Measurements from ENCODE around the gene GTPBP3. TPM values are rescaled to one million over a fixed set of nuclear protein-coding genes. Genes with fewer than 3 reads are reported as not detected.

The GTPBP3 gene
- total RNA-seq, 1 donor from 2014 or later, result 48.4 TPM

DNA sequence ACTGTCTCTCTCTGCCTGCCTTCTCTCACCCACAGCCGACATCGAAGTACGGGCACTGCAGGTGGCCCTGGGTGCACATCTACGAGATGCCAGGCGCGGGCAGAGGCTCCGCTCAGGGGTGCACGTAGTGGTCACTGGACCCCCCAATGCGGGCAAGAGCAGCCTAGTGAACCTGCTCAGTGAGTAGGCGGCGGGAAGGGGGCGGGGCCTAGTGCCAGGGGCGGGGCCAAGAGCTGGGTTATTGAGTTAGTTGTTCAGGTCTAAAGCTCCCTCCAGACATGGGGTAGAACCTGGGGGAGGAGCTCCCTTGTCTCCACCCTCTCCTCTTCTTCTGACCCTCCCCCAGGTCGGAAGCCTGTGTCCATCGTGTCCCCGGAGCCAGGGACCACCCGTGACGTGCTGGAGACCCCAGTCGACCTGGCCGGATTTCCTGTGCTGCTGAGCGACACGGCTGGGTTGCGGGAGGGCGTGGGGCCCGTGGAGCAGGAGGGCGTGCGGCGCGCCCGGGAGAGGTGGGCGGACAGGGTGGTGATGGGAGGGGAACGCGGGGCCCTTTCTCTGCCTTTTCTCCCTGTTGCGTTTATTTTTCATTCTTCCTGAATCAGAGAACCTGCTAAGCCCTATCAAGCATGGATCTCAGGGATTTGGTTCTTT, 1.9 kb downstream of the GTPBP3 start:
- H3K36me3 ChIP-seq (ENCODE audit: control insufficient read depth, insufficient read depth, low read length), result peaks cover 8% of the 10 kb centered on the region
- FAIRE-seq (no peak), DNase-seq (ENCODE audit: low read depth) (no peak)
- no peak for TF ChIP-seq CTCF (IDR thresholded peaks at IDR 0.05; ENCODE audit: insufficient read depth, low read length, severe bottlenecking)
- no peaks in the 10 kb centered on the region for H3K27me3 ChIP-seq (ENCODE audit: control insufficient read depth, insufficient read depth, low read length)
- H3K4me3 ChIP-seq (ENCODE audit: low read depth, low read length), result no peak overlapping the region

GRCh38 chr19:17340302-17340870, 3.0 kb downstream of the GTPBP3 start:
- FAIRE-seq (no peak), DNase-seq (ENCODE audit: low read depth) (no peak)
- Histone ChIP-seq H3K4me3 (ENCODE audit: low read depth, low read length) (no peak overlapping the region), H3K27me3 (ENCODE audit: control insufficient read depth, insufficient read depth, low read length) (no peaks in the 10 kb centered on the region), H3K36me3 (ENCODE audit: control insufficient read depth, insufficient read depth, low read length) (peaks cover 8% of the 10 kb centered on the region)
- no peak for TF ChIP-seq CTCF (IDR thresholded peaks at IDR 0.05; ENCODE audit: insufficient read depth, low read length, severe bottlenecking)

- H3K27me3 ChIP-seq (ENCODE audit: control insufficient read depth, insufficient read depth, low read length), result no peaks in the 10 kb centered on the region
- no peak for DNase-seq (ENCODE audit: low read depth)
- peaks cover 8% of the 10 kb centered on the region for H3K36me3 ChIP-seq (ENCODE audit: control insufficient read depth, insufficient read depth, low read length)
- no peak for TF ChIP-seq CTCF (IDR thresholded peaks at IDR 0.05; ENCODE audit: insufficient read depth, low read length, severe bottlenecking)
- no peak overlapping the region for H3K4me3 ChIP-seq (ENCODE audit: low read depth, low read length)
- no peak for FAIRE-seq
Observed at GRCh38 chr19:17340871-17341357, 3.6 kb downstream of the GTPBP3 start.

DNA sequence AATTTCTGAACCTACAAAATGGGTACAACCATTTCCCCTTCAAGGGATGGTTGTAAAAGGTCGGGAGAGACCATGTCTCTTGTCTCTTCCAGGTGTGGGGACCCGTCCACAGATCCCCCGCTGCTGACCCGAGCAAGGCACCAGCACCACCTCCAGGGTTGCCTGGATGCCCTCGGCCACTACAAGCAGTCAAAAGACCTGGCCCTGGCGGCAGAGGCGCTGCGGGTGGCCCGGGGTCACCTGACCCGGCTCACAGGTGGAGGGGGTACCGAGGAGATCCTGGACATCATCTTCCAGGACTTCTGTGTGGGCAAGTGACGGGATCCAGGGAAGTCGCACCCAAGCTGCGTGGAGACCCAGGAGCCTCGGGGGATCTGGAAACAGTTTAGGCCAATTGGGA, 4.0 kb downstream of the GTPBP3 start:
- Histone ChIP-seq H3K36me3 (ENCODE audit: control insufficient read depth, insufficient read depth, low read length) (peaks cover 8% of the 10 kb centered on the region), H3K4me3 (ENCODE audit: low read depth, low read length) (no peak overlapping the region), H3K27me3 (ENCODE audit: control insufficient read depth, insufficient read depth, low read length) (no peaks in the 10 kb centered on the region)
- FAIRE-seq, result no peak
- no peak for DNase-seq (ENCODE audit: low read depth)
- no peak for TF ChIP-seq CTCF (IDR thresholded peaks at IDR 0.05; ENCODE audit: insufficient read depth, low read length, severe bottlenecking)

- no peak for TF ChIP-seq CTCF (IDR thresholded peaks at IDR 0.05; ENCODE audit: insufficient read depth, low read length, severe bottlenecking)
- DNase-seq (ENCODE audit: low read depth) (no peak), FAIRE-seq (no peak)
- Histone ChIP-seq H3K4me3 (ENCODE audit: low read depth, low read length) (no peak overlapping the region), H3K27me3 (ENCODE audit: control insufficient read depth, insufficient read depth, low read length) (no peaks in the 10 kb centered on the region), H3K36me3 (ENCODE audit: control insufficient read depth, insufficient read depth, low read length) (peaks cover 8% of the 10 kb centered on the region)
Observed at GRCh38 chr19:17341845-17342244, 4.5 kb downstream of the GTPBP3 start.

All from bronchial epithelial cell (primary cell).